SU-DHL-6 (cell line): ENCODE results near the gene CYP4F12.

Experiments used
- H2AFZ ChIP-seq: fragments of 200-600 bp; sonication (generic); 2 replicates; pipeline ENCODE4 v1.6.1; 2014; ENCODE audit warnings: low read depth, mild to moderate bottlenecking, moderate library complexity, mixed read lengths, antibody characterized with exemption, low read length; ENCODE audit not compliant: severe bottlenecking
- H3F3A ChIP-seq: fragments of 200-600 bp; shearing (Covaris generic); 2 replicates; pipeline ENCODE4 v1.6.0; 2016; ENCODE audit warnings: antibody characterized with exemption, mild to moderate bottlenecking; ENCODE audit not compliant: insufficient read depth
- H3K27ac ChIP-seq: fragments of 200-600 bp; sonication (generic); 2 replicates; pipeline ENCODE4 v1.5.1; 2016; ENCODE audit warnings: low read depth, mild to moderate bottlenecking, low read length, moderate library complexity, mixed read lengths
- H3K27me3 ChIP-seq: fragments of 200-600 bp; sonication (generic), shearing (Covaris generic); 2 replicates; pipeline ENCODE4 v1.6.0; 2014; ENCODE audit warnings: mild to moderate bottlenecking, low read length
- H3K36me3 ChIP-seq: fragments of 200-600 bp; sonication (generic); 2 replicates; pipeline ENCODE4 v1.6.1; 2014; ENCODE audit warnings: mild to moderate bottlenecking, low read length, mixed read lengths
- H3K4me2 ChIP-seq: fragments of 300-600, 200-600 bp; shearing (Covaris generic), sonication (generic); 2 replicates; pipeline ENCODE4 v1.6.0; 2014; ENCODE audit warnings: low read length, low read depth, mild to moderate bottlenecking; ENCODE audit not compliant: poor library complexity, severe bottlenecking
- H3K4me3 ChIP-seq: fragments of 200-600 bp; sonication (generic); 2 replicates; pipeline ENCODE4 v1.5.1; 2014; ENCODE audit warnings: antibody characterized with exemption, low read length, mild to moderate bottlenecking, mixed read lengths; ENCODE audit not compliant: insufficient read depth, poor library complexity, severe bottlenecking
- H3K79me2 ChIP-seq: fragments of 200-600 bp; sonication (generic); 2 replicates; pipeline ENCODE4 v1.6.1; 2014; ENCODE audit warnings: mild to moderate bottlenecking, low read length, moderate library complexity; ENCODE audit not compliant: insufficient read depth
- H3K9ac ChIP-seq: fragments of 200-600 bp; sonication (generic); 2 replicates; pipeline ENCODE4 v1.7.0; 2014; ENCODE audit warnings: mild to moderate bottlenecking, low read length
- H3K9me2 ChIP-seq: fragments of 200-600 bp; sonication (generic); replicated peaks from 2 replicates; pipeline ENCODE4 v1.6.1; 2014; ENCODE audit warnings: low read length; ENCODE audit not compliant: insufficient read depth
- H3K9me3 ChIP-seq: fragments of 200-600 bp; sonication (generic); 2 replicates; pipeline ENCODE4 v1.6.1; 2014; ENCODE audit warnings: low read length, mixed read lengths; ENCODE audit not compliant: insufficient read depth
- H4K20me1 ChIP-seq: fragments of 200-600 bp; sonication (generic); 2 replicates; pipeline ENCODE4 v1.6.1; 2014; ENCODE audit warnings: low read depth, mild to moderate bottlenecking, antibody characterized with exemption, low read length, moderate library complexity, mixed read lengths
- EZH2phosphoT487 ChIP-seq: fragments of 200-600 bp; sonication (generic), shearing (Covaris generic); conservative IDR thresholded peaks from 2 replicates; pipeline ENCODE4 v1.6.1; 2018; ENCODE audit warnings: mild to moderate bottlenecking, antibody characterized with exemption, low read length, moderate library complexity, mixed read lengths
- TF ChIP-seq, protein P1 (sequence below): fragments of 200-600 bp; sonication (generic); IDR thresholded peaks from one replicate; pipeline ENCODE4 v1.5.1; 2017; ENCODE audit warnings: antibody characterized with exemption, mild to moderate bottlenecking, low read length, moderate library complexity; ENCODE audit not compliant: insufficient read depth, poor library complexity, severe bottlenecking

The CYP4F12 gene

GRCh38 chr19:15722956-15723355 lies 50.1 kb downstream of the CYP4F12 start:
- H3K27ac ChIP-seq = no peak overlapping the region
- no peaks in the 10 kb centered on the region for H3K36me3 ChIP-seq
- H3K9me2 ChIP-seq = no peaks in the 10 kb centered on the region
- no peak for TF ChIP-seq EZH2phosphoT487
- TF ChIP-seq, protein P1, sequence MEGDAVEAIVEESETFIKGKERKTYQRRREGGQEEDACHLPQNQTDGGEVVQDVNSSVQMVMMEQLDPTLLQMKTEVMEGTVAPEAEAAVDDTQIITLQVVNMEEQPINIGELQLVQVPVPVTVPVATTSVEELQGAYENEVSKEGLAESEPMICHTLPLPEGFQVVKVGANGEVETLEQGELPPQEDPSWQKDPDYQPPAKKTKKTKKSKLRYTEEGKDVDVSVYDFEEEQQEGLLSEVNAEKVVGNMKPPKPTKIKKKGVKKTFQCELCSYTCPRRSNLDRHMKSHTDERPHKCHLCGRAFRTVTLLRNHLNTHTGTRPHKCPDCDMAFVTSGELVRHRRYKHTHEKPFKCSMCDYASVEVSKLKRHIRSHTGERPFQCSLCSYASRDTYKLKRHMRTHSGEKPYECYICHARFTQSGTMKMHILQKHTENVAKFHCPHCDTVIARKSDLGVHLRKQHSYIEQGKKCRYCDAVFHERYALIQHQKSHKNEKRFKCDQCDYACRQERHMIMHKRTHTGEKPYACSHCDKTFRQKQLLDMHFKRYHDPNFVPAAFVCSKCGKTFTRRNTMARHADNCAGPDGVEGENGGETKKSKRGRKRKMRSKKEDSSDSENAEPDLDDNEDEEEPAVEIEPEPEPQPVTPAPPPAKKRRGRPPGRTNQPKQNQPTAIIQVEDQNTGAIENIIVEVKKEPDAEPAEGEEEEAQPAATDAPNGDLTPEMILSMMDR = no peak
- no peaks in the 10 kb centered on the region for H3K27me3 ChIP-seq
- H3K79me2 ChIP-seq = no peaks in the 10 kb centered on the region
- H3F3A ChIP-seq = no peaks in the 10 kb centered on the region
- H3K9me3 ChIP-seq = no peaks in the 10 kb centered on the region
- H2AFZ ChIP-seq = no peak overlapping the region
- no peak overlapping the region for H3K9ac ChIP-seq
- H4K20me1 ChIP-seq = no peaks in the 10 kb centered on the region
- H3K4me3 ChIP-seq = no peak overlapping the region
- H3K4me2 ChIP-seq = no peak overlapping the region

DNA sequence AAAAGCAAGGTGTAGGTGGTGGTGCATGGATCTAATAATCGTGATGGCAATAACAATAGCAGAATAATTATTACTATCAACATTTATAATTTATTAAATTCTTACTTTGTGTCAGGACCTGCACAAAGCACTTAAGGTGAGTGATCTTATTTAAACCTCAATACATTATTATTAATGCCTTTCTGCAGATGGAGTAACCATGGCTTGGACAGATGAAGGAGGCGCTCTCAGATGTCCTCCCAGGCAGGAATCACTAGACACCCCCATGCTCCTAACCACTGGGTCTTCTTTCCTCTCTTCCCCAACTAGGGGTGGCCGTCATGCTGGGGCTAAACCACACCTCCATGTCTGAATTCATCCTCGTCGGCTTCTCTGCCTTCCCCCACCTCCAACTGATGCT lies 54.8 kb downstream of the CYP4F12 start, which contains the start of gene OR10H2:
Gene OR10H2, plus strand, starts transcription at position 301 of the 400 bp plus-strand sequence. Its CDS starts 20 bp downstream, at position 321.
- Histone ChIP-seq H3K9me3 (no peaks in the 10 kb centered on the region), H3K4me2 (no peak within 1 kb of the TSS), H4K20me1 (no peaks in the 10 kb centered on the region), H3K27ac (no peak within 1 kb of the TSS), H3K79me2 (no peaks in the 10 kb centered on the region), H3K27me3 (no peaks in the 10 kb centered on the region), H2AFZ (no peak within 1 kb of the TSS), H3K9ac (no peak within 1 kb of the TSS), H3K9me2 (no peaks in the 10 kb centered on the region), H3K36me3 (no peaks in the 10 kb centered on the region), H3F3A (no peaks in the 10 kb centered on the region), H3K4me3 (no peak within 1 kb of the TSS)
- no peak for TF ChIP-seq EZH2phosphoT487
- TF ChIP-seq, protein P1 = no peak

DNA sequence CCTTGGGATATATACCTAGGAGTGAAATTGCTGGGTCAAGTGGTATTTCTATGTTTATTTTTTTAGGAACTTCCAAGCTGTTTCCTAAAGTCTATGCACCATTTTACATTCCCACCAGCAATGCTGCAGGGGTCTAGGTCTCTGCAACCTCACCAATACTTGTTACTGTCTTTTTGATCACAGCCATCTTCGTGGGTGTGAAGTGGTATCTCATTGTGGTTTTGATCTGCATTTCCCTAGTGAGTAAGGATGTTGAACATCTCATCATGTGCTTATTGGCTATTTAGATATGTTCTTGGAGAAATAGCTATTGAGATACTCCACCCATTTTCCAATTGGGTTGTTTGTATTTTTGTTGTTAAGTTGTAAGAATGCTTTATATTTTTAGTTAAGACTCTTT lies 57.7 kb downstream of the CYP4F12 start:
- no peak overlapping the region for H3K27ac ChIP-seq
- H3K4me2 ChIP-seq = no peak overlapping the region
- H3K9me2 ChIP-seq = no peaks in the 10 kb centered on the region
- H3K36me3 ChIP-seq = no peaks in the 10 kb centered on the region
- no peaks in the 10 kb centered on the region for H4K20me1 ChIP-seq
- no peaks in the 10 kb centered on the region for H3K27me3 ChIP-seq
- H3K9me3 ChIP-seq = no peaks in the 10 kb centered on the region
- TF ChIP-seq, protein P1 = no peak
- no peak for TF ChIP-seq EZH2phosphoT487
- H3F3A ChIP-seq = no peaks in the 10 kb centered on the region
- H3K9ac ChIP-seq = no peak overlapping the region
- H3K79me2 ChIP-seq = no peaks in the 10 kb centered on the region
- H3K4me3 ChIP-seq = no peak overlapping the region
- no peak overlapping the region for H2AFZ ChIP-seq
